Retina (tissue), 1 donor: Measurements from ENCODE around the gene CROCC.
A peak's percentile ranks its signal among the peaks of the same experiment; 100 is the strongest.

Source experiments
- DNase-seq: peaks from one replicate; pipeline ENCODE4 v3.0.0-alpha.2; 2016

CROCC gene

GRCh38 chr1:16971341-16972188, 49.8 kb downstream of the CROCC start:
- DNase-seq, result no peak

DNA sequence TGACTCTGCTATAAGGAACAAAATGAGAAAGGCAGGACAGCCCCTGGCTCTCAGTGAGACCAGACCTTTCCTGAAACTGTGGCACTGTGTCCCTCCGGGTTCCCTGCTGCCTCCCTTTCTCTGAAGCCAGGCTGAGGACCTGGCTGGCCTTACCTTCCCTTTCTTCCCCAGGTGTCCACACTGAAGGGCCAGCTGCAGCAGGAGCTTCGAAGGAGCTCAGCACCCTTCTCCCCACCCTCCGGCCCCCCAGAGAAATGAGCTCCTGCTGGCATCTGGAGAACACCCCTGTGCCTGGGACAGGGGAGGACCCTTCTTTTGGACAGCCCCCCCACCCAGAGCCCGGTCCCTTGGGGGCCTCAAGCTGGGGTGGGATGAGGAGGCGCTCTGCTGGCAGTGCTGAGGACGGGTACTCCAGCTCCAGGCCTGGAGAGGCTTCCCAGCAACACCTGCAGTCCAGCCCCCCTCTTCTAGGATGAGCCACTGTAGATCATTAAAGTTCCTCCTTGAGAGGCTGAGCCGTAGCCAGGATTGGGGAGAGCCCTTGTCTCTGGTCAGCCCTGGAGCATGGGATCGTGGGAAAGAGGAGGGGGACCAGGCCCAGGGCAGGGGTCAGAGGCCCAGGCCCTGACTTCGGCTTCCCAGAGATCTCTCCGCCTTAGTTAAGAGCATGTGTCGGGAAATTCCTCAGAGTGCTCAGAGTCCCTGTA, 50.6 kb downstream of the CROCC start:
- DNase-seq, result no peak

DNA sequence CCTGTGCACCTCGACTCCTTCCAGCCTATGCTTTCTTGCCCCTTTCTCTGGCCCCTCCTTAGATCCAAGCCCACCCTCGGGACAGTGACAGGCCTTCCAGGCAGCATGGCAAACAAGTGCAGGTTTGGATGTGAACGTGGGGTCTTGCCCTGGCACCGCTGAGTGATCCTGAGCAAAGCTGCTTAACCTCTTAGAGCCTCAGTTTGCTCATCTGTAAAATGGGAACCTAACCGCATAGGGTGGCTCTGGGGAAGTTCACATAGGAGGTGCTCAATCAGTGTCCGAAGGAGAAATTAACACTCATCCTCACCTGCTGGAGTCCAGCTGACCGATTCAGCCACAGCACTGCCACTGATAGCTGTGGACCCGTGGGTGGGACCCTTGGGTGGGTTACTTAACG, 51.5 kb downstream of the CROCC start:
- DNase-seq, result no peak

DNA sequence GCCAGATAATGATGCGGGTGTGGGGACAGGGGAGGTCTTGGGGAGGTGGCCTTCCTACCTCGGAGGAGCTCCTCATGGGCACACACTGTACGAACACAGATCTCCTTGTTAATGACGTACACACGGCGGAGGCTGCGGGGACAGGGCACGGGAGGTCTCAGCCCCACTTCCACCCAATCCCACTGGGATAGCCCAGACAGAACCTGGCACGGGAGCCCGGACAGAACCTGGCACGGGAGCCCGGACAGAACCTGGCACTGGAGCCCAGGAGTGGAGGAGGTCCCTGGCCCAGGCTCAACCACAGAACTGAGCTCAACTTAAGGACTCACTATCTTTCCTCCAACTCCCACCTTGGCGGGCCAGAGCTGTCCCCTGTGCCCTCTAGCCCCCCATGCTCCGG, 53.5 kb downstream of the CROCC start:
- DNase-seq, result no peak

- no peak for DNase-seq
These were observed 54.1 kb downstream of the CROCC start for GRCh38 chr1:16975838-16976237.

DNA sequence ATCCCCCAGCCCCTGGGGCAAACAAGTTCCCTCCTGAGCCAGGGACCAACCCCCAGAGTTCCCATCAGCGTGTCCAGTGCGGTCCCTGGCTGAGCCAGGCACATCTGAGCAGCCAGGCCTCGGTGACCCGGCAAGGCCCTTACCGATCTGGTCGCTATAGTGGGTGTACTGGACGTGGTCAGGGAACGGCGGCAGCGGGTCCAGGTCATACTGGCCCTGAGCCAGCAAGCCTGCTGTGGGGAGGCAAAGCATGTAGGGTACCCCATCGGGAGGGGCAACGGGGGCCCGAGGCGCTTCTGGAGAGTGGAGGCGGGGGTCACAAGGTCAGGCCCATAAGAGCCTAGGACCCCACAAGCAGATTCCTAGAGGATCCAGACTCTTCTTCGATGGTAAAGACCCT, 55.2 kb downstream of the CROCC start:
- DNase-seq, result no peak

DNA sequence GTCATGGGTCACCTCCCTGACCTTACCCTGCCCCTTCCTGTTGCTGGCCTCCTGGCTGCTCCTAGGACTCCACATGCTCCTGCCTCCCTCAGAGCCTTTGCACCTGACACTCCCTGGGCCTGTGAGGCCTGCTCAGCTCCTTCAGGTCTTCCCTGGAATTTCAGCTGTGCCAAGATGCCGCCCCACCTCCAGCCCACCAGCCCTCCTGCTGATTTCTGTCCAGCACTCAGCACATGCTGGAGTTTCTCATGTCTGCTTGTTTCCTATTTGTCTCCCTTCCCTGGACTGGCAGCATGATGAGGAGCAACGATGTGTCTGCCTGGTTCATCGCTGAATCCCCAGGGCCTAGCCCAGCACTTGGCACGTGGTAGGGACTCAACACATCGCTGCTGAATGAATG, 55.6 kb downstream of the CROCC start:
- DNase-seq, result no peak

- no peak for DNase-seq
These were observed 56.4 kb downstream of the CROCC start for GRCh38 chr1:16978139-16978538.

- DNase-seq, result peak; percentile 70
These were observed 57.1 kb downstream of the CROCC start for GRCh38 chr1:16978567-16979474.

GRCh38 chr1:16979475-16980327, 58.0 kb downstream of the CROCC start:
- DNase-seq, result no peak

DNA sequence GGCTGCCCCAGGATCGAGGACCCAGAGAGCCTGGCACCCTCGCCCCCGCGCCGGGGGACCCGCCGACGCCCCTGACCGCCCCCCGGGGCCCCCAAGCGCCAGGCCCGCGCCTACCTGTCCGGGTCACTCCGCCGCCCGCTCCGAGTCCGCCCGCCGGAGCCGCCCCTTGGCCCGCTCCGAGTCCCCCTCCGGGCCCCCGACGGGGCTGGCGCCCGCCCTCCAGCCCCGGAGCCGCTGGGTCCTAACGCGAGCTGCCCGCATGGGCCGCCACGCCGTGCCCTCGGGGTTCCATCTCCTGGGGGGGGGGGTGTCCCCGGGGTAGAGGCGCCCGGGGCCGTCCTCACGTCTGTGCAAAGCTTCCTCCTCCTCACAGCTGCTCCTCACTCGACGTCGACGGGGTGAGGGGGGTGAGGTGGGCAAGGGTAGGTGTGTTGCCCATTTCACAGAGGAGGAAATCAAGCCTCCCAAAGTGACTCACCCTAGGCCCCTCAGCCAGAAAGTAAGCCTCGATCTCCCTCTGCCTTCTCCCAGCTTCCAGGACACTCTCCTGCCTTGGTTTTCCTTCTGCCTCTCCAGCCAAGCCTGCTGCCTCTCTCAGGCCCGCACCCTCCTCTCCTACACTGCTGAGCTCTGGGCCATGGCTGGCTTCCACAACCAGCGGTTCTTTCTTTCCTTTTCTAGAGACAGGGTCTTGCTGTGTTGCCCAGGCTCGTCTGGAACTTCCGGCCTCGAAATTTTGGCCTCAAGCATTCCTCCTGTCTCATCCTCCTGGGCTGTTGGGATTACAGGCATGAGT, 58.9 kb downstream of the CROCC start, which contains the start of gene MFAP2:
MFAP2 (minus strand) TSS at position 148 of the 796 bp plus-strand sequence. CDS start 2,347 bp downstream, outside the sequence.
- DNase-seq, result no peak

- DNase-seq, result no peak
These were observed 59.6 kb downstream of the CROCC start for GRCh38 chr1:16981269-16981849.

- DNase-seq, result no peak
These were observed 61.2 kb downstream of the CROCC start for GRCh38 chr1:16982902-16983301.

- DNase-seq, result no peak
These were observed 61.9 kb downstream of the CROCC start for GRCh38 chr1:16983649-16984048.

- no peak for DNase-seq
These were observed 63.0 kb downstream of the CROCC start for GRCh38 chr1:16984717-16985116.

- no peak for DNase-seq
These were observed 64.4 kb downstream of the CROCC start for GRCh38 chr1:16986113-16986512.

DNA sequence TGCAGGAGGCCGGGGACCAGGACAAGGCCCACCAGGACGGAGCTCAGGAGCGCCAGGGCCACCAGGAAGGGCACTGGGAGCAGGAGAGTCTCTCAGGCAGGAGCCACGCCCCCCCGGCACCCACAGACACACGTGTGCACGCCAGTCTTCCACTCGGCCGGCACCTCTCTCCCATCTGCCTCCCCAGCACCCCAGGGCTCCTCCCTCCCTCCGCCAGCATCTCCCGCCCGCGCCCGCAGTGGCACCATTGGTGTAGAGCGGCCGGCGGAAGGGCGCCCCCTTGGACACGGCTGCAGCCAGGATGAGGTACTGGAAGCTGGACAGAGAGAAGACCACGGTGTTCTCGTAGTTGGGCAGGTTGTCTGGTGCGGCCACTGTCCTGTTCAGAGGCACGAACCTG, 64.8 kb downstream of the CROCC start:
- no peak for DNase-seq

DNA sequence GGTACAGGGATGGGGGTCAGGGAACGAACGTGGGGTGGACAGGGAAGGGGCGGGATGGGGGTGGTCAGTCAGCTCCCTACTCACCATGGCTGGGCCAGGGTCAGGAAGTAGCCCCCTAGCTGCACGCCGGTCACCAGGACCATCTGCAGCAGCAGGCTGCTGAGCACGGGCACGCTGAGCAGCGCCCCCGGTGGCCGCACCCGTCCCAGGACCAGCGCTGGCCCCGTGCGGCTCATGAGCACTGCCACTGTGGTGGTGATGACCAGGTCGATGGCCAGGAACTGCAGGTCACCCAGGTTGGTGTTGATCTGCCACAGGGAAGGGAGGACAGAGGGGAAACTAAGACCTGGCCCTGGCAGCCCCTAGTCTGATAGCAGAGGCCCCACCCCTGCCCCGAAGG, 65.2 kb downstream of the CROCC start:
- no peak for DNase-seq

DNA sequence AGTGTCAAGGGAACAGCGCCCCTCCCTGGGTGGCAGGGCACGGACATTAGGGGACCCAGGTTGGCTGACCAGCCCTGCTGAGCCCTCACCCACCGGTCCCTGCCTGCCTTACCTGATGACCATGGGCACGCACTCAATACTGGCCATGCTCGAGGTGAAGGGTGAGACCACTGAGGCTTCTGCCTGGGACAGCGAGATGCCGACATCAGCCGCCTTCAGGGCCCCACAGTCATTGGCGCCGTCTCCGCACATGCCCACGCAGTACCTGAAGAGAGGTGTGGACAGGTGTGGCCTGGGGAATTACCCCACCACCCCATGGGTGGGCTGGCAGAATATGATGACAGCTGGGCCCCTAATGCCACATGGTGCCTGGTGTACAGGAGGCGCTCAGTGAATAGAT, 66.5 kb downstream of the CROCC start:
- no peak for DNase-seq

DNA sequence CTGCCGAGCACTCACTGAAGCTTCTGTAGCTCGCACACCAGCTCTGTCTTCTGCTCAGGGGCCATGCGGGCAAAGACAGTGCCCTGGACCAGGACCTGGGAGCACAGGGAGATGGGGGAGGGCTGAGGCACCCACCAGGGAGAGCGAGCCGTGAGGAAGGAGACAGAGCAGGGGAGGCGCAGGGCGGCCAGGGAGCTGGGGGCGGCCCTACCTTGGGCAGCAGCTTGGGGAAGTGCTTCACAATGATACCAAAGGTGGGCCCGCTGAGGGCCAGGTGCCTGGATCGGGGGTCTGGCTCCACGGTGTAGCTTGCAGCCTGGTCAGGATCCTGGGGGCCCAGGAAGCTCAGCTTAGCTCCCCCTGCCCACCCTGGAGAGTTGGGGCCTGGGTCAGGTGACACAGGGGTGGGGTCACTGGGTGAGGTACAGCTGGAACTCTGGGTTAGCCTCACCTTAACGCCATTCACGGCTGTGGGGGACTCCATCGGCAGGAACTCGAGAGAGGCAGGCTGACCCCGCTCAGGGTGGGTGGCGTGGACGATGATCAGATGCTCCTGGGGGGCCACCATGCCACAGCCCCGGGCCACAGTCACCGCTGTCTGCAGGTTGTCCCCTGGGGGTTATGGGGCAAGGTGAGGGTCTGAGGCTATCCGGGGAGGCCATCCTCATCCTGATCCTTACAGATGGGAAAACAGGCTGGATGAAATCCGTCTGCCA, 68.1 kb downstream of the CROCC start:
- DNase-seq, result no peak
